Vagina (tissue), 2 donors: ENCODE data around the gene CSMD2.

Experiments
- CTCF ChIP-seq, 3 experiments: fragments of 450-650 bp in 2 of 3; fragments of 200-600 bp in 1 of 3; sonication (generic) in 1 of 3; IDR thresholded peaks; one replicate each; pipeline ENCODE4 v1.5.1; 2017 to 2019; ENCODE audit warnings: antibody characterized with exemption in 3 of 3, mild to moderate bottlenecking in 2 of 3, moderate library complexity in 2 of 3
- POLR2A ChIP-seq, 2 donors: fragments of 450-650 bp; IDR thresholded peaks; one replicate each; pipeline ENCODE4 v1.6.1; 2017; ENCODE audit warnings: antibody characterized with exemption in 2 of 2, mild to moderate bottlenecking in 2 of 2, moderate library complexity in 2 of 2
- POLR2AphosphoS5 ChIP-seq, 2 donors: sonication (generic); formaldehyde crosslinking; IDR thresholded peaks; one replicate each; pipeline ENCODE4 v1.9.0; 2017; ENCODE audit warnings: antibody characterized with exemption in 2 of 2, mild to moderate bottlenecking in 2 of 2, low read depth in 1 of 2; ENCODE audit not compliant: insufficient read depth in 1 of 2

- TF ChIP-seq CTCF (IDR thresholded peaks at IDR 0.05) (no peak), POLR2A (IDR thresholded peaks at IDR 0.05) (no peak), POLR2AphosphoS5 (IDR thresholded peaks at IDR 0.05; ENCODE audit: insufficient read depth in 1 of 2, low read depth in 1 of 2) (no peak)
These were observed 261.8 kb downstream of the CSMD2 start for GRCh38 chr1:33903210-33903589.
